K562 (cell line): Measurements from ENCODE around the gene ZNF385C. TPM values are rescaled to one million over a fixed set of nuclear protein-coding genes. Genes with fewer than 3 reads are reported as not detected.

ENCODE experiments used
- ATAC-seq: fragments of 200-7000 bp; cut with Tn5 transposase; 3 replicates; pipeline ENCODE4 v1.9.1; 2020; ENCODE audit warnings: moderate library complexity
- BruUV-seq: library from RNA; stranded (reverse); fragments of 400-500 nt; replicated peaks from 2 replicates; lab custom pipeline; 2021; lab: Mats Ljungman, UMichigan
- CTCF ChIA-PET: fragments of 300-600 bp; formaldehyde crosslinking; extraction: SDS; loops from one replicate; lab custom pipeline; 2021; ENCODE audit warnings: low intra/inter-chr PET ratio; lab: Yijun Ruan, JAX
- POLR2A ChIA-PET: fragments of 300-600, 350-650 bp; sonication (Branson Sonifier 250); formaldehyde crosslinking; extraction: SDS; loops from one replicate; lab custom pipeline; 2021; ENCODE audit warnings: antibody characterized with exemption, inconsistent platforms; lab: Yijun Ruan, JAX
- DNase-seq, 4 experiments: peaks; one replicate each; pipeline versions ENCODE4 v3.0.0 to v3.0.0-alpha.2; 2011 to 2018; ENCODE audit warnings: low spot score in 3 of 4, mixed read lengths in 3 of 4; ENCODE audit errors: extremely low read depth in 1 of 4
- FAIRE-seq: peaks from 2 replicates; lab custom pipeline; 2011; peaks lifted over from hg19 to GRCh38; lab: Jason Lieb, UNC
- H2AFZ ChIP-seq: 2 replicates; pipeline ENCODE4 v1.6.0; 2011; ENCODE audit warnings: low read depth, low read length, control low read depth, inconsistent platforms
- H3K27ac ChIP-seq: fragments of 200-600 bp; 3 replicates; pipeline ENCODE4 v1.8.0; 2011; ENCODE audit warnings: low read depth, mild to moderate bottlenecking, control low read depth, inconsistent platforms, low read length, moderate library complexity, mixed read lengths; ENCODE audit errors: extremely low read depth
- H3K27me3 ChIP-seq, 2 experiments: fragments of 300-600 bp in 1 of 2; 2 replicates in 1 of 2; 3 replicates in 1 of 2; pipeline versions ENCODE4 v1.6.0 to v1.8.0; 2011; ENCODE audit warnings: inconsistent platforms in 2 of 2, low read length in 2 of 2, mild to moderate bottlenecking in 1 of 2, mixed read lengths in 1 of 2, moderate library complexity in 1 of 2; ENCODE audit not compliant: control insufficient read depth in 2 of 2, insufficient read depth in 2 of 2
- H3K36me3 ChIP-seq: fragments of 300-600 bp; 3 replicates; pipeline ENCODE4 v1.8.0; 2011; ENCODE audit warnings: mild to moderate bottlenecking, low read length, inconsistent platforms; ENCODE audit not compliant: control insufficient read depth, insufficient read depth
- H3K4me1 ChIP-seq, 2 experiments: fragments of 200-600 bp in 1 of 2; replicated peaks in 1 of 2; 2 replicates in 1 of 2; 3 replicates in 1 of 2; pipeline versions ENCODE4 v1.5.1 to v1.8.0; 2011; ENCODE audit warnings: inconsistent platforms in 2 of 2, low read length in 2 of 2, mild to moderate bottlenecking in 1 of 2, mixed read lengths in 1 of 2, moderate library complexity in 1 of 2; ENCODE audit not compliant: control insufficient read depth in 2 of 2, insufficient read depth in 2 of 2
- H3K4me2 ChIP-seq: 2 replicates; pipeline ENCODE4 v1.6.1; 2011; ENCODE audit warnings: low read length, control low read depth, inconsistent platforms, mixed read lengths; ENCODE audit not compliant: insufficient read depth
- H3K4me3 ChIP-seq: fragments of 200-600 bp; sonication (generic), shearing (Covaris generic); 2 replicates; pipeline ENCODE4 v1.5.1; 2016; ENCODE audit warnings: control low read depth, inconsistent platforms
- H3K79me2 ChIP-seq: fragments of 200-600 bp; 3 replicates; pipeline ENCODE4 v1.8.0; 2011; ENCODE audit warnings: low read length, inconsistent platforms; ENCODE audit not compliant: control insufficient read depth, insufficient read depth
- H3K9ac ChIP-seq, 2 experiments: 2 replicates each; pipeline versions ENCODE4 v1.6.0 to v1.6.1; 2011; ENCODE audit warnings: low read depth in 2 of 2, low read length in 2 of 2, control low read depth in 1 of 2, inconsistent platforms in 1 of 2, mild to moderate bottlenecking in 1 of 2, mixed read lengths in 1 of 2; ENCODE audit not compliant: insufficient read depth in 1 of 2
- H3K9me1 ChIP-seq: one replicate; pipeline ENCODE4 v1.6.0; 2011; ENCODE audit warnings: inconsistent platforms, mild to moderate bottlenecking, low read length, moderate library complexity; ENCODE audit not compliant: control insufficient read depth, insufficient read depth
- H3K9me3 ChIP-seq: replicated peaks from 2 replicates; pipeline ENCODE4 v1.5.1; 2011; ENCODE audit warnings: low read depth, low read length, inconsistent platforms; ENCODE audit not compliant: control insufficient read depth, insufficient read depth
- H4K20me1 ChIP-seq: replicated peaks from 2 replicates; pipeline ENCODE4 v1.6.1; 2011; ENCODE audit warnings: low read length, inconsistent platforms, mixed read lengths; ENCODE audit not compliant: control insufficient read depth, insufficient read depth
- HIVEP1 ChIP-seq: fragments of 250-450 bp; sonication (Bioruptor Pico); IDR thresholded peaks from 2 replicates; pipeline ENCODE4 v1.4.0; 2020; ENCODE audit warnings: mild to moderate bottlenecking
- LCOR ChIP-seq: sonication (generic); formaldehyde crosslinking; IDR thresholded peaks from 2 replicates; pipeline ENCODE4 v1.8.0; 2022; ENCODE audit warnings: mild to moderate bottlenecking, missing genetic modification reagents
- NFIC ChIP-seq: fragments of 450-650 bp; IDR thresholded peaks from 2 replicates; pipeline ENCODE4 v1.6.1; 2017; ENCODE audit warnings: mild to moderate bottlenecking, inconsistent platforms
- WGBS: fragments of 100-300 bp; shearing (Covaris generic); methylation state at CpG from one replicate; pipeline ENCODE4 v1.1.6; 2016; ENCODE audit warnings: low coverage, mixed read lengths; ENCODE audit not compliant: insufficient coverage; ENCODE audit errors: missing lambda C conversion rate; 5-methylcytosine and 5-hydroxymethylcytosine counted together
- in situ Hi-C: fragments of 300-500 bp; cut with MboI; formaldehyde crosslinking; loops from 4 replicates; pipeline ENCODE4 v1.15.0; 2018; ENCODE audit warnings: inconsistent platforms, mixed read lengths
- intact Hi-C: fragments of 100-400 bp; cut with micrococcal nuclease; formaldehyde crosslinking; loops from 2 replicates; pipeline ENCODE4 v1.14.2; 2022
- polyA plus RNA-seq, 8 experiments: library from polyadenylated mRNA; depleted of rRNA in 4 of 8; stranded (reverse) in 5 of 8; unstranded in 3 of 8; fragments of >200 nt; fragmentation: Nextera tagmentation in 2 of 8; fragmentation: Illumina TruSeq in 1 of 8; extraction: Ambion mirVana in 2 of 8; extraction: Trizol in 1 of 8; gene quantifications; 2 replicates each; pipeline versions ENCODE4 v1.2.1 to v1.2.3, GENCODE V29; 2011 to 2014; ENCODE audit warnings: inconsistent platforms in 1 of 8, missing spikeins in 1 of 8
- total RNA-seq, 7 experiments: library from RNA; depleted of rRNA in 6 of 7; stranded (reverse); fragments of >200 nt in 6 of 7; fragmentation: Illumina TruSeq in 2 of 7; extraction: Trizol in 2 of 7; gene quantifications; 2 replicates each; pipeline versions ENCODE4 v1.2.1 to v1.2.3, GENCODE V29; 2011 to 2021; ENCODE audit warnings: low replicate concordance in 1 of 7
- TF ChIP-seq, protein P1 (sequence below): fragments of 250-450 bp; sonication (Bioruptor Pico); IDR thresholded peaks from 2 replicates; pipeline ENCODE4 v1.4.0; 2020; ENCODE audit warnings: borderline replicate concordance
- TF ChIP-seq, protein P2 (sequence below): fragments of 450-650 bp; IDR thresholded peaks from 2 replicates; pipeline ENCODE4 v1.6.1; 2016; ENCODE audit warnings: low read depth, mild to moderate bottlenecking, moderate library complexity
- TF ChIP-seq, protein P3 (sequence below): fragments of 450-650 bp; IDR thresholded peaks from 2 replicates; pipeline ENCODE4 v1.6.1; 2016
- TF ChIP-seq, protein P4 (sequence below): fragments of 450-650 bp; IDR thresholded peaks from 2 replicates; pipeline ENCODE4 v1.6.1; 2018; ENCODE audit not compliant: partially characterized antibody
- TF ChIP-seq, protein P5 (sequence below): fragments of 250-450 bp; sonication (Bioruptor Pico); IDR thresholded peaks from 2 replicates; pipeline ENCODE4 v1.9.0; 2021; ENCODE audit warnings: mild to moderate bottlenecking, inconsistent platforms

ZNF385C gene
- total and polyA plus RNA-seq, 9 of the 15 experiments (the other 6 are each of a cell fraction or from before 2014, with no cell fraction given) = 0.03 to 0.35 (median 0.18) TPM; not detected in 1

DNA sequence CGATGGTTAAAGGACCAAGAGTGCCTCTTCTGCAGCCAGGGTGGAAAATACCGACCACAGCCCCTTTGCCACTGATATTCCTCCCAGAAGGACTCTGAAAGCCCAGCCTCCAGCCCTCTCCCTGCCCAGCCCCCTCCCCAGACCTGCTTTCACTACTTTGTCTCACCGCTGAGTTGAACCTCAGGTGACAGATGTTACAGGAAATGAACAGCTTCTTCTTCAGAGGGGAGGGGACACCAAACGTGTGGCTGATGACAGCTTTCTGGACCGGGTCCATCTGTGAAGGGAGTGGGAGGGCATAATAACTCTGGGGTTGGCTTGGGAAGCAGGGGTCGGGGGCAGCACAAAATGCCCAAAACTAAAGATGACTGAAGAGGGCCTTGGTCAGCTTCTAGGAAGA, 64.2 kb downstream of the ZNF385C start:
- peaks cover 6 to 10% of the 10 kb centered on the region in 2 experiments; a peak in 3 of 5 replicates for H3K4me1 ChIP-seq
- H4K20me1 ChIP-seq = no peaks in the 10 kb centered on the region
- no peak overlapping the region for H3K27ac ChIP-seq
- H3K4me3 ChIP-seq = no peak overlapping the region
- H3K9me1 ChIP-seq = no peaks in the 10 kb centered on the region
- H3K9me3 ChIP-seq = no peaks in the 10 kb centered on the region
- H3K9ac ChIP-seq = peak overlapping the region in 1 of 2 experiments; percentile 24; a peak in 1 of 4 replicates
- no peaks in the 10 kb centered on the region for H3K79me2 ChIP-seq
- in situ Hi-C loops = no loop called here
- 22% methylated on average over 6 of the region's 6 CpGs for WGBS
- H3K27me3 ChIP-seq = no peaks in the 10 kb centered on the region
- DNase-seq = no peak
- H3K4me2 ChIP-seq = no peak overlapping the region
- POLR2A ChIA-PET = interaction anchor here (0.6 to 1.9 kb wide), 4 partner anchors 11 to 540 kb away, joined by 3 to 12 read pairs (median 4); partner anchors contain the start of genes DNAJC7 and NKIRAS2
- 0 out of 2 replicates have a peak overlapping the region, but pooled peaks have one; percentile 9 for H2AFZ ChIP-seq
- intact Hi-C loops = no loop called here
- BruUV-seq = no TSS peak
- ATAC-seq = no peak; the same call in 2 of the 3 replicates
- H3K36me3 ChIP-seq = no peaks in the 10 kb centered on the region
- CTCF ChIA-PET = no interaction called here
- no peak for FAIRE-seq
- TF ChIP-seq HIVEP1 (CRISPR knock-in tag) (no peak), LCOR (no peak), NFIC (peak; percentile 49)
- TF ChIP-seq, protein P1, sequence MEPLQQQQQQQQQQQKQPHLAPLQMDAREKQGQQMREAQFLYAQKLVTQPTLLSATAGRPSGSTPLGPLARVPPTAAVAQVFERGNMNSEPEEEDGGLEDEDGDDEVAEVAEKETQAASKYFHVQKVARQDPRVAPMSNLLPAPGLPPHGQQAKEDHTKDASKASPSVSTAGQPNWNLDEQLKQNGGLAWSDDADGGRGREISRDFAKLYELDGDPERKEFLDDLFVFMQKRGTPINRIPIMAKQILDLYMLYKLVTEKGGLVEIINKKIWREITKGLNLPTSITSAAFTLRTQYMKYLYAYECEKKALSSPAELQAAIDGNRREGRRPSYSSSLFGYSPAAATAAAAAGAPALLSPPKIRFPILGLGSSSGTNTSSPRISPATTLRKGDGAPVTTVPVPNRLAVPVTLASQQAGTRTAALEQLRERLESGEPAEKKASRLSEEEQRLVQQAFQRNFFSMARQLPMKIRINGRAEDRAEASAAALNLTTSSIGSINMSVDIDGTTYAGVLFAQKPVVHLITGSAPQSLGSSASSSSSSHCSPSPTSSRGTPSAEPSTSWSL (CRISPR knock-in tag) = no peak
- TF ChIP-seq, protein P2, sequence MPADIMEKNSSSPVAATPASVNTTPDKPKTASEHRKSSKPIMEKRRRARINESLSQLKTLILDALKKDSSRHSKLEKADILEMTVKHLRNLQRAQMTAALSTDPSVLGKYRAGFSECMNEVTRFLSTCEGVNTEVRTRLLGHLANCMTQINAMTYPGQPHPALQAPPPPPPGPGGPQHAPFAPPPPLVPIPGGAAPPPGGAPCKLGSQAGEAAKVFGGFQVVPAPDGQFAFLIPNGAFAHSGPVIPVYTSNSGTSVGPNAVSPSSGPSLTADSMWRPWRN = no peak
- TF ChIP-seq, protein P3, sequence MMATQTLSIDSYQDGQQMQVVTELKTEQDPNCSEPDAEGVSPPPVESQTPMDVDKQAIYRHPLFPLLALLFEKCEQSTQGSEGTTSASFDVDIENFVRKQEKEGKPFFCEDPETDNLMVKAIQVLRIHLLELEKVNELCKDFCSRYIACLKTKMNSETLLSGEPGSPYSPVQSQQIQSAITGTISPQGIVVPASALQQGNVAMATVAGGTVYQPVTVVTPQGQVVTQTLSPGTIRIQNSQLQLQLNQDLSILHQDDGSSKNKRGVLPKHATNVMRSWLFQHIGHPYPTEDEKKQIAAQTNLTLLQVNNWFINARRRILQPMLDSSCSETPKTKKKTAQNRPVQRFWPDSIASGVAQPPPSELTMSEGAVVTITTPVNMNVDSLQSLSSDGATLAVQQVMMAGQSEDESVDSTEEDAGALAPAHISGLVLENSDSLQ = 0 out of 2 replicates have a peak, but pooled peaks have one; percentile 21
- TF ChIP-seq, protein P4, sequence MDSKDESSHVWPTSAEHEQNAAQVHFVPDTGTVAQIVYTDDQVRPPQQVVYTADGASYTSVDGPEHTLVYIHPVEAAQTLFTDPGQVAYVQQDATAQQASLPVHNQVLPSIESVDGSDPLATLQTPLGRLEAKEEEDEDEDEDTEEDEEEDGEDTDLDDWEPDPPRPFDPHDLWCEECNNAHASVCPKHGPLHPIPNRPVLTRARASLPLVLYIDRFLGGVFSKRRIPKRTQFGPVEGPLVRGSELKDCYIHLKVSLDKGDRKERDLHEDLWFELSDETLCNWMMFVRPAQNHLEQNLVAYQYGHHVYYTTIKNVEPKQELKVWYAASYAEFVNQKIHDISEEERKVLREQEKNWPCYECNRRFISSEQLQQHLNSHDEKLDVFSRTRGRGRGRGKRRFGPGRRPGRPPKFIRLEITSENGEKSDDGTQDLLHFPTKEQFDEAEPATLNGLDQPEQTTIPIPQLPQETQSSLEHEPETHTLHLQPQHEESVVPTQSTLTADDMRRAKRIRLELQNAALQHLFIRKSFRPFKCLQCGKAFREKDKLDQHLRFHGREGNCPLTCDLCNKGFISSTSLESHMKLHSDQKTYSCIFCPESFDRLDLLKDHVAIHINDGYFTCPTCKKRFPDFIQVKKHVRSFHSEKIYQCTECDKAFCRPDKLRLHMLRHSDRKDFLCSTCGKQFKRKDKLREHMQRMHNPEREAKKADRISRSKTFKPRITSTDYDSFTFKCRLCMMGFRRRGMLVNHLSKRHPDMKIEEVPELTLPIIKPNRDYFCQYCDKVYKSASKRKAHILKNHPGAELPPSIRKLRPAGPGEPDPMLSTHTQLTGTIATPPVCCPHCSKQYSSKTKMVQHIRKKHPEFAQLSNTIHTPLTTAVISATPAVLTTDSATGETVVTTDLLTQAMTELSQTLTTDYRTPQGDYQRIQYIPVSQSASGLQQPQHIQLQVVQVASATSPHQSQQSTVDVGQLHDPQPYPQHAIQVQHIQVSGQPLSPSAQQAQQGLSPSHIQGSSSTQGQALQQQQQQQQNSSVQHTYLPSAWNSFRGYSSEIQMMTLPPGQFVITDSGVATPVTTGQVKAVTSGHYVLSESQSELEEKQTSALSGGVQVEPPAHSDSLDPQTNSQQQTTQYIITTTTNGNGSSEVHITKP = peak; percentile 57
- TF ChIP-seq, protein P5, sequence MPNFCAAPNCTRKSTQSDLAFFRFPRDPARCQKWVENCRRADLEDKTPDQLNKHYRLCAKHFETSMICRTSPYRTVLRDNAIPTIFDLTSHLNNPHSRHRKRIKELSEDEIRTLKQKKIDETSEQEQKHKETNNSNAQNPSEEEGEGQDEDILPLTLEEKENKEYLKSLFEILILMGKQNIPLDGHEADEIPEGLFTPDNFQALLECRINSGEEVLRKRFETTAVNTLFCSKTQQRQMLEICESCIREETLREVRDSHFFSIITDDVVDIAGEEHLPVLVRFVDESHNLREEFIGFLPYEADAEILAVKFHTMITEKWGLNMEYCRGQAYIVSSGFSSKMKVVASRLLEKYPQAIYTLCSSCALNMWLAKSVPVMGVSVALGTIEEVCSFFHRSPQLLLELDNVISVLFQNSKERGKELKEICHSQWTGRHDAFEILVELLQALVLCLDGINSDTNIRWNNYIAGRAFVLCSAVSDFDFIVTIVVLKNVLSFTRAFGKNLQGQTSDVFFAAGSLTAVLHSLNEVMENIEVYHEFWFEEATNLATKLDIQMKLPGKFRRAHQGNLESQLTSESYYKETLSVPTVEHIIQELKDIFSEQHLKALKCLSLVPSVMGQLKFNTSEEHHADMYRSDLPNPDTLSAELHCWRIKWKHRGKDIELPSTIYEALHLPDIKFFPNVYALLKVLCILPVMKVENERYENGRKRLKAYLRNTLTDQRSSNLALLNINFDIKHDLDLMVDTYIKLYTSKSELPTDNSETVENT (CRISPR knock-in tag) = no peak
